NB4 (cell line): ENCODE results near the gene SLC12A2.

Experiments used
- DNase-seq: peaks from one replicate; pipeline ENCODE4 v3.0.0; 2010; ENCODE audit warnings: low read depth
- H3K4me3 ChIP-seq: one replicate; pipeline ENCODE4 v1.5.1; 2011; ENCODE audit warnings: mild to moderate bottlenecking, low read depth, low read length, moderate library complexity
- MYC ChIP-seq: IDR thresholded peaks from 2 replicates; pipeline ENCODE4 v1.6.1; 2011; ENCODE audit warnings: low read depth, low read length
- POLR2A ChIP-seq: IDR thresholded peaks from 2 replicates; pipeline ENCODE4 v1.6.1; 2011; ENCODE audit warnings: mild to moderate bottlenecking; ENCODE audit not compliant: insufficient read length; ENCODE audit errors: extremely low read depth
- TF ChIP-seq, protein P1 (sequence below): IDR thresholded peaks from one replicate; pipeline ENCODE4 v1.5.1; 2012; ENCODE audit warnings: low read depth, low read length
- TF ChIP-seq, protein P2 (sequence below): IDR thresholded peaks from 2 replicates; pipeline ENCODE4 v1.6.1; 2011; ENCODE audit warnings: low read depth, low read length

Gene SLC12A2

DNA sequence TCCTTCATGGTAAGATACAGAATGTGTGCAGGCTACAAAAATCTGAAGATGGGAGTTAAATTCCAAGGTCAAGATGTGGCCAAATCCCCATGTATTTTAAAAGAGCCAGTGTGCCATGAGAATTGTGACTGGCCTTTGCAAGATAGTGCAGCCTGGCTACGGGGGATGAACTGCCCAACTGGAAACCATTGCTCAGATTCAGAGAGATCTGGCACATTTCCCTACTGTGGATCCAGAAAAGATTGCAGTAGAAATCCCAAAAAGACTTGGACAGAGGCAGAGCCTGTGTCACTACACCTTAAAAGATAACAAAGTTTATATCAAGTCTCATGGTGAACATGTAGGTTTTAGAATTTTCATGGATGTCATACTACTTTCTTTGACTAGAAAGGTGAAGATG, 26.2 kb downstream of the SLC12A2 start:
- TF ChIP-seq POLR2A (no peak), MYC (no peak)
- TF ChIP-seq, protein P1, sequence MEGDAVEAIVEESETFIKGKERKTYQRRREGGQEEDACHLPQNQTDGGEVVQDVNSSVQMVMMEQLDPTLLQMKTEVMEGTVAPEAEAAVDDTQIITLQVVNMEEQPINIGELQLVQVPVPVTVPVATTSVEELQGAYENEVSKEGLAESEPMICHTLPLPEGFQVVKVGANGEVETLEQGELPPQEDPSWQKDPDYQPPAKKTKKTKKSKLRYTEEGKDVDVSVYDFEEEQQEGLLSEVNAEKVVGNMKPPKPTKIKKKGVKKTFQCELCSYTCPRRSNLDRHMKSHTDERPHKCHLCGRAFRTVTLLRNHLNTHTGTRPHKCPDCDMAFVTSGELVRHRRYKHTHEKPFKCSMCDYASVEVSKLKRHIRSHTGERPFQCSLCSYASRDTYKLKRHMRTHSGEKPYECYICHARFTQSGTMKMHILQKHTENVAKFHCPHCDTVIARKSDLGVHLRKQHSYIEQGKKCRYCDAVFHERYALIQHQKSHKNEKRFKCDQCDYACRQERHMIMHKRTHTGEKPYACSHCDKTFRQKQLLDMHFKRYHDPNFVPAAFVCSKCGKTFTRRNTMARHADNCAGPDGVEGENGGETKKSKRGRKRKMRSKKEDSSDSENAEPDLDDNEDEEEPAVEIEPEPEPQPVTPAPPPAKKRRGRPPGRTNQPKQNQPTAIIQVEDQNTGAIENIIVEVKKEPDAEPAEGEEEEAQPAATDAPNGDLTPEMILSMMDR: no peak
- TF ChIP-seq, protein P2, sequence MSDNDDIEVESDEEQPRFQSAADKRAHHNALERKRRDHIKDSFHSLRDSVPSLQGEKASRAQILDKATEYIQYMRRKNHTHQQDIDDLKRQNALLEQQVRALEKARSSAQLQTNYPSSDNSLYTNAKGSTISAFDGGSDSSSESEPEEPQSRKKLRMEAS: no peak
- DNase-seq: no peak
- H3K4me3 ChIP-seq: no peak overlapping the region

DNA sequence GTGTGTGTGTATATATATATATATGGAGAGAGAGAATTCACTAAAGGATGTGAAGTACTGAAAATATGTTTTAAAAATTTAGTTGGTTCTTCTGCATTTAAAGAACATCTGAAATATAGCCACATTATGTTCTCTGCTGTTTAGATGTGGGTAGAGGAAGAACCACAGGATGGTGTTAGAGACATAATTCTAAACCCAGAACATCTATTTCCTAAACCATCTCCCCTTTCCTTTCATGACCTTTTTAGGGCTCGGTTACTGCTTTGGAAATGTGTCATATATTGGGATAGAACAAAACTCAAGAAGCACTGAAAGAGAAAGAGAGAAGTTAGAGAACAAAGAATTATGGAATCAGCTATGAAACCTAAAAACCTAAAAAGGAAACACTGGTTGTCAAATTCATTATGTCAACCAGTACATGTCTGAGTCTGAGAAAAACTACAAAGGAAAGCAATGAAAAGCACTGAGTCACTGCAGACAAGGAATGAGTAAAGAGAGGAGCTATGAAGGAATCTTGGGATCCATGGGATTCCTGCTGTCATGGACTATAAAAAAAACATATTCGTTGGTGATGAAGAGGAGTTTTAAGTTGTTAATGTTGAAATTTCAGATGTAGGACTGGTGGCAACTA, 28.4 kb downstream of the SLC12A2 start:
- TF ChIP-seq, protein P1: no peak
- no peak for TF ChIP-seq POLR2A
- no peak for TF ChIP-seq MYC
- TF ChIP-seq, protein P2: no peak
- DNase-seq: no peak
- H3K4me3 ChIP-seq: no peak overlapping the region

DNA sequence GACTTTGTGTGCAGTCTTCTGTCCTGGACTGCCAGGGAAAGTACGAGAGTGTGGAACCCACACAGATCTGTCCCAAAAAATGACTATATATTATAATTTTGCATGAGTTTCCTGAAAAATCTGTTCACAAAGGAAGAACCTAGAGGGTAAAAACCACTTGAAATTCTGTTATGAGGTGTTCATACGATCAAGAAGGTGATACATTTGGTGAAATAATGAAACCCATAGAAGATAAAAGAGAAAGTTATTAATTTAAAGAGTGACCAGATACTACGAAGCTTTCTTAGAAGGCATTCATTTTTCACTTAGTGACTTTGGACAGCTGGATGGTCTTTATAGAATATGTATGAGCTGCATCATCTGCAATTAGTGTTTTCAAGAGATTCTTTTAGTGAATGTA, 32.9 kb downstream of the SLC12A2 start:
- no peak for TF ChIP-seq MYC
- TF ChIP-seq, protein P2: no peak
- TF ChIP-seq, protein P1: no peak
- TF ChIP-seq POLR2A: no peak
- DNase-seq: no peak
- H3K4me3 ChIP-seq: no peak overlapping the region

DNA sequence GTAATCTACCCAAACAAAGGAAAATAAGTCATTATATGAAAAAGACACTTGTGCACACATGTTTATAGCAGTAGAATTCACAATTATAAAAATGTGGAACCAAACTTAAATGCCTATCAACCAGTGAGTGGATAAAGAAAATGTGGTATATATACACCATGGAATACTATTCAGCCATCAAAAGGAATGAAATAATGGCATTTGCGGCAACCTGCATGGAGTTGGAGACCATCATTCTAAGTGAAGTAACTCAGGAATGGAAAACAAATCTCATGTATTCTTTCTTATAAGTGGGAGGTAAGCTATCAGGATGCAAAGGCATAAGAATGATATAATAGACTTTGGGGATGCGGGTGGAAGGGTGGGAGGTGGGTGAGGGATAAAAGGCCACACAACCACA, 34.6 kb downstream of the SLC12A2 start:
- H3K4me3 ChIP-seq: no peak overlapping the region
- TF ChIP-seq, protein P1: no peak
- TF ChIP-seq POLR2A: no peak
- TF ChIP-seq, protein P2: no peak
- no peak for TF ChIP-seq MYC
- no peak for DNase-seq

DNA sequence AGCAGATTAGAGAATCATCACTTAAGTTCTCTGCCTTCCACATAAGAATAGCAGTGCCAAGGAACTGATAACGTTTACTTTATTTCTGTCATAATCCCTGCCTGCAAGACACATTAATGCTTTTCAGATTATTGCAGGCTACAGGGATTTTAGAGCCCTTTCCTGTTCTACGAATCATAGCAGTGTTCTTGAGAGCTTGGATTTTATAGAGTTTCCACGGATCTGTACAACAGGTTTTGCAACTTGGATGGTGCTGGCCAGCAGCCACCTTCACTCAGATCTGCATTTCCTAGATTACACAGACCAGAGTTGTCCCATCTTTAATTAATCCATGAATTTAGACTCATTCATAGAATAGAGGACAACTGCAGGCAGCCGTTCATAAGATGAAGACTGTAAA, 38.1 kb downstream of the SLC12A2 start:
- no peak for TF ChIP-seq MYC
- TF ChIP-seq POLR2A: no peak
- TF ChIP-seq, protein P1: no peak
- TF ChIP-seq, protein P2: no peak
- no peak overlapping the region for H3K4me3 ChIP-seq
- DNase-seq: no peak

DNA sequence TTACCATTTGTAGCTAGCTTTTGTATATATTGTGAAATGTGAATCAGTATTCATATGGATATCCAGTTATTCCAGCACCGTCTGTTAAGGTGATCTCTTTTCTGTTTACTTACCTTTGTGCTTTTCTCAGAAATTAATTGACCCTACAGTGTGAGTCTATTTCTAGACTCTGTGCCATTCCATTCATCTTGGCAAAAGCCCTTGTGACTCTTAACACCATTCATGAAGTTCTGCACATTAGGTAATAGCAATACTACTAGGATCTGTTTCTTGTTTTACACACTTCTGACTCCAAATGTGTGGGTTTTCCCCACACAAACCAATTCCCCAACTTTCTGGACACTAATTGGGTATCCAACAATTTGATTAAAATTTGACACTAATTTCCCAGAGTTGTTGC, 40.4 kb downstream of the SLC12A2 start:
- TF ChIP-seq POLR2A (no peak), MYC (no peak)
- TF ChIP-seq, protein P2: no peak
- TF ChIP-seq, protein P1: no peak
- no peak for DNase-seq
- no peak overlapping the region for H3K4me3 ChIP-seq
